DOHH2 (cell line): ENCODE measurements around the gene BATF3.

Experiments
- H3F3A ChIP-seq: fragments of 200-600 bp; sonication (generic), shearing (Covaris generic); 2 replicates; pipeline ENCODE4 v1.6.0; 2016; ENCODE audit warnings: antibody characterized with exemption, mild to moderate bottlenecking; ENCODE audit not compliant: control insufficient read depth, insufficient read depth
- H3K27ac ChIP-seq: fragments of 200-600 bp; sonication (generic); 2 replicates; pipeline ENCODE4 v1.5.1; 2014; ENCODE audit warnings: low read depth, mild to moderate bottlenecking, low read length, moderate library complexity
- H3K27me3 ChIP-seq: fragments of 200-600 bp; sonication (generic); 2 replicates; pipeline ENCODE4 v1.6.1; 2014; ENCODE audit warnings: mild to moderate bottlenecking, low read length, mixed read lengths; ENCODE audit not compliant: control insufficient read depth
- H3K36me3 ChIP-seq: fragments of 200-600 bp; sonication (generic); 2 replicates; pipeline ENCODE4 v1.6.1; 2014; ENCODE audit warnings: mild to moderate bottlenecking, low read length, moderate library complexity, mixed read lengths; ENCODE audit not compliant: control insufficient read depth
- H3K4me1 ChIP-seq: fragments of 200-600 bp; sonication (generic); 2 replicates; pipeline ENCODE4 v1.6.1; 2014; ENCODE audit warnings: mild to moderate bottlenecking, low read length, mixed read lengths; ENCODE audit not compliant: control insufficient read depth
- H3K4me2 ChIP-seq: fragments of 200-600 bp; sonication (generic); 2 replicates; pipeline ENCODE4 v1.6.0; 2014; ENCODE audit warnings: mild to moderate bottlenecking, low read length, moderate library complexity
- H3K4me3 ChIP-seq: fragments of 200-600 bp; sonication (generic); 2 replicates; pipeline ENCODE4 v1.5.1; 2014; ENCODE audit warnings: mild to moderate bottlenecking, low read length, mixed read lengths
- H3K79me2 ChIP-seq: fragments of 200-600 bp; sonication (generic); 2 replicates; pipeline ENCODE4 v1.6.1; 2014; ENCODE audit warnings: mild to moderate bottlenecking, low read length, mixed read lengths; ENCODE audit not compliant: control insufficient read depth
- H3K9me2 ChIP-seq: fragments of 200-600 bp; sonication (generic); replicated peaks from 2 replicates; pipeline ENCODE4 v1.6.1; 2014; ENCODE audit warnings: mild to moderate bottlenecking, low read length, mixed read lengths; ENCODE audit not compliant: control insufficient read depth
- H3K9me3 ChIP-seq: fragments of 200-600 bp; sonication (generic); 2 replicates; pipeline ENCODE4 v1.6.1; 2014; ENCODE audit warnings: antibody characterized with exemption, low read length, mixed read lengths; ENCODE audit not compliant: control insufficient read depth, insufficient read depth
- H4K20me1 ChIP-seq: fragments of 200-600 bp; sonication (generic); 2 replicates; pipeline ENCODE4 v1.6.0; 2014; ENCODE audit warnings: low read depth, mild to moderate bottlenecking, antibody characterized with exemption, low read length, moderate library complexity; ENCODE audit not compliant: control insufficient read depth, insufficient read depth
- CTCF ChIP-seq: fragments of 200-600 bp; sonication (generic); IDR thresholded peaks from one replicate; pipeline ENCODE4 v1.5.1; 2014; ENCODE audit warnings: antibody characterized with exemption, mild to moderate bottlenecking, low read depth, low read length; ENCODE audit not compliant: poor library complexity, severe bottlenecking
- EZH2phosphoT487 ChIP-seq: fragments of 200-600 bp; sonication (generic); IDR thresholded peaks from 2 replicates; pipeline ENCODE4 v1.6.1; 2017; ENCODE audit warnings: borderline replicate concordance, mild to moderate bottlenecking, antibody characterized with exemption, low read length, moderate library complexity, mixed read lengths

Gene BATF3

GRCh38 chr1:212687811-212688210 is 11.8 kb downstream of the BATF3 start:
- TF ChIP-seq CTCF (no peak), EZH2phosphoT487 (no peak)

DNA sequence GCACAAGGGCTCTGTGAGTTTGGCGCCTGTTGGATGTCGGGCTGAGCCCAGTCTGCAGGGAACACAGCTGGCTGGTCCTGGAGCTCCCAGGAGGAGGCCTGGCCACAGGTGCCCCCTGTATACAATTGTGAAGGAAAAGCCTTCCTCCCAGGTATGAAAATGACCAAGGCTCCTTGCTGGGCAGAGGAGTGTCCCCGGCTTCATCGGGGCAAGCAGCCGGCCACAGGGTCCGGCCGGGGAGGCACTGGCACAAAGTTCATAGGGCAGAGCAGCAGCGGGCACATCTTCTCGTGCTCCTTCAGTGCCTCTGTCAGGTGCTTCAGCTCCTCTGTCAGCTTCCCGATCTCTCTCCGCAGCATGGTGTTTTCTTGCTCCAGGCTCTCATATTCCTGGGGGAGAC is 13.0 kb downstream of the BATF3 start:
- Histone ChIP-seq H3K4me1 (peaks cover 14% of the 10 kb centered on the region), H3F3A (no peaks in the 10 kb centered on the region), H3K79me2 (no peaks in the 10 kb centered on the region), H3K36me3 (no peaks in the 10 kb centered on the region), H3K27me3 (peaks cover 62% of the 10 kb centered on the region), H3K9me3 (no peaks in the 10 kb centered on the region), H3K27ac (no peak overlapping the region), H4K20me1 (no peaks in the 10 kb centered on the region), H3K9me2 (no peaks in the 10 kb centered on the region), H3K4me2 (no peak overlapping the region), H3K4me3 (no peak overlapping the region)
- TF ChIP-seq EZH2phosphoT487 (no peak), CTCF (no peak)

More at GRCh38 chr1:212687811-212688210, 11.8 kb downstream of the BATF3 start:
- Histone ChIP-seq H3K4me1 (peaks cover 12% of the 10 kb centered on the region), H3K4me2 (no peak overlapping the region), H3K79me2 (no peaks in the 10 kb centered on the region), H4K20me1 (no peaks in the 10 kb centered on the region), H3K9me2 (no peaks in the 10 kb centered on the region), H3K27me3 (peaks cover 58% of the 10 kb centered on the region), H3K4me3 (no peak overlapping the region), H3K36me3 (no peaks in the 10 kb centered on the region), H3K27ac (no peak overlapping the region), H3K9me3 (no peaks in the 10 kb centered on the region), H3F3A (no peaks in the 10 kb centered on the region)

- no peak overlapping the region for H3K27ac ChIP-seq
- peaks cover 14% of the 10 kb centered on the region for H3K4me1 ChIP-seq
These were observed 13.6 kb downstream of the BATF3 start for GRCh38 chr1:212686069-212686468.

More at GRCh38 chr1:212686069-212686468, 13.6 kb downstream of the BATF3 start:
- no peaks in the 10 kb centered on the region for H4K20me1 ChIP-seq
- no peaks in the 10 kb centered on the region for H3K36me3 ChIP-seq
- peaks cover 57% of the 10 kb centered on the region for H3K27me3 ChIP-seq
- no peaks in the 10 kb centered on the region for H3K9me3 ChIP-seq
- TF ChIP-seq EZH2phosphoT487, result no peak
- TF ChIP-seq CTCF, result no peak
- no peaks in the 10 kb centered on the region for H3K79me2 ChIP-seq
- no peak overlapping the region for H3K4me3 ChIP-seq
- H3K4me2 ChIP-seq, result no peak overlapping the region
- no peaks in the 10 kb centered on the region for H3F3A ChIP-seq
- no peaks in the 10 kb centered on the region for H3K9me2 ChIP-seq
